GM19467 (cell line): Measurements from ENCODE around the gene NLN.
"Not testable (repeated sequence)": the region's sequence is repeated elsewhere in the genome, so short reads cannot be mapped to it uniquely, and the experiment has no call there.

ENCODE experiments used
- ATAC-seq: cut with Tn5 transposase; IDR thresholded peaks from one replicate; pipeline ENCODE4 v1.9.1; 2021; ENCODE audit warnings: mild to moderate bottlenecking, moderate library complexity; ENCODE audit not compliant: unreplicated experiment

The NLN gene

DNA sequence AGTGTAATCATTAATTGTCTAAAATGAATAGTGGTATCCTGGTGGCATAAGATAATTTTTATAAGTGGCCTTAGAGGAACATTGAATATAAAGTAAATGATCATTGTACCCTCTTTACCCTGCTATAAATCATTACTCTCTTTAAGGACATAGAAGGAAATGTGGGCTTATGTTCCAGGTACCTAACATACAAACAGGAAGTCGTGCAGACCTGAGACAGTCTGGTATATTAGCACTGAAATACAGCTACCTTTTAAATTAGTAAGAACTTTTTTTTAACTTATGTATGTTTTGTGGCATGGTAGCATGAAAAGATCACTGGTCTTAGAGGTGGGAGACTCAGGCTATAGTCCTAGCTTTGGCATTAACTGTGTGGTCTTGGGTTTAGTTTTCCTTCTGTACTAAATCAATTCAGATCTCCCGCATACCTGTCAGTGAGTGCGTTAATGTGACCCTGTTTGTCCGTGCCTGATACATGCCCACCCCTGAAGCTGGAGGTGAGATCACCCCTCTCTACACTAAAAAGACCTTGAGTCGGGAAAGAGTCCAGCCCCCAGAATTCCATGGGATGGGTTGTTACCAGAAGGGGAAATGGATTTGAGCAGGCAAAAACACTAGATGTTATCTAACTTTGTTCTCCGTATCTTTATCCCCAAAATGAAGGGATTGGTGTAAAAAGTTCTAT lies 145.0 kb downstream of the NLN start:
- ATAC-seq, result no peak

GRCh38 chr5:65867542-65868195 lies 145.7 kb downstream of the NLN start:
- no peak for ATAC-seq

DNA sequence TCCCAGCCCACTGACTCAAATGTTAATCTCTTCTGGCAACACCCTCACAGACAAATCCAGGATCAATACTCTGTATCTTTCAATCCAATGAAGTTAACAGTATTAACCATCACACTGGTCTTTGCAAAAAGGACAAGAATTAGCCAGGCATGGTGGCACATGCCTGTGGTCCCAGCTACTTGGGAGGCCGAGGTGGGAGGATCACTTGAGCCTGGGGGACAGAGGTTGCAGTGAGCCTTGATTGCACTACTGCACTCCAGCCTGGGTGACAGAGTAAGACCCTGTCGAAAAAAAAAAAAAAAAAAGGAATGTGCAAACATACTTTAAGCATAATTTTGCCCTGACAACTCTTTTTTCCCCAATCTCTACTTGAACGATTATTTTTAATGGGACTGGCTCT lies 146.5 kb downstream of the NLN start:
- ATAC-seq, result no peak

GRCh38 chr5:65871182-65871581 lies 149.2 kb downstream of the NLN start:
- no peak for ATAC-seq

GRCh38 chr5:65871776-65872175 lies 149.8 kb downstream of the NLN start:
- not testable (repeated sequence) for ATAC-seq

- no peak for ATAC-seq
Measured at GRCh38 chr5:65873181-65873750, 151.3 kb downstream of the NLN start.

GRCh38 chr5:65874241-65874640 lies 152.2 kb downstream of the NLN start:
- no peak for ATAC-seq

GRCh38 chr5:65876496-65876895 lies 154.5 kb downstream of the NLN start:
- no peak for ATAC-seq

DNA sequence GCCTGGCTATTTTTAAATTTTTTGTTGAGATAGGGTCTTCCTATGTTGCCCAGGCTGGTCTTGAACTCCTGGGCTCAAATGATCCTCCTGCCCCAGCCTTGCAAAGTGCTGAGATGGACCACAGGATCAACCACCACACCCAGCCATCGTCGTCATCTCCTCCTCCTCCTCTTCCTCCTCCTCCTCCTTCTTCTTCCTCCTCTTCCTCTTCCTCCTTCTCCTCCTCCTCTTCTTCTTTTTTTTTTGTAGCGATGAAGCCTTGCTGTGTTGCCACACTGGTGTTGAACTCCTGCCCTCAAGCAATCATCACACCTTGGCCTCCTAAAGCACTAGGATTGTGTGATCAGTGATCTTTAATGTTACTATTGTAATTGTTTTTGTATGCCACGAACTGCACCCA lies 155.0 kb downstream of the NLN start:
- no peak for ATAC-seq
